ENCODE data around the gene COL27A1. TPM values are rescaled to one million over a fixed set of nuclear protein-coding genes. Genes with fewer than 3 reads are reported as not detected.

Gene COL27A1
- total RNA-seq, 4 donors from 2014 or later, result 2.1 to 9.0 (median 3.8) TPM

GRCh38 chr9:114121227-114122135 lies 33.9 kb upstream of the COL27A1 start:
- H3K36me3 ChIP-seq, result no peaks in the 10 kb centered on the region
- 50 to 79% methylated on average over 2 to 16 of the region's 16 CpGs for WGBS, 2 donors (ENCODE audit: low coverage in 1 of 2)
- TF ChIP-seq POLR2AphosphoS5 (IDR thresholded peaks at IDR 0.05), result no peak
- TF ChIP-seq EP300 (IDR thresholded peaks at IDR 0.05; ENCODE audit: low read depth), result no peak
- no peak for TF ChIP-seq POLR2A (IDR thresholded peaks at IDR 0.05)
- no peak for TF ChIP-seq CTCF (IDR thresholded peaks at IDR 0.05)
- in situ Hi-C loops (cut with MboI; ENCODE audit: low pct_ligation_motif_present in 1 of 4, low pct_unique_long_range_greater_than_20kb in 1 of 4, low sequenced_read_pairs in 3 of 4), result no loop called here
- intact Hi-C loops (cut with DNase I; ENCODE audit: low total_unique reads), result no loop called here
- peaks cover 0 to 5% (median 0%) of the 10 kb centered on the region in 4 donors for H3K4me1 ChIP-seq
- no peak overlapping the region for H3K4me3 ChIP-seq
- H3K27me3 ChIP-seq, result peaks cover 5% of the 10 kb centered on the region
- no peak for DNase-seq
- H3K27ac ChIP-seq, result no peak overlapping the region
- no peaks in the 10 kb centered on the region for H3K9me3 ChIP-seq

- Histone ChIP-seq H3K4me1 (peaks cover 0 to 5% (median 0%) of the 10 kb centered on the region in 4 donors), H3K36me3 (no peaks in the 10 kb centered on the region), H3K27ac (no peak overlapping the region), H3K9me3 (no peaks in the 10 kb centered on the region), H3K4me3 (no peak overlapping the region), H3K27me3 (peaks cover 4% of the 10 kb centered on the region)
- no peak for TF ChIP-seq CTCF (IDR thresholded peaks at IDR 0.05)
- in situ Hi-C loops (cut with MboI; ENCODE audit: low pct_ligation_motif_present in 1 of 4, low pct_unique_long_range_greater_than_20kb in 1 of 4, low sequenced_read_pairs in 3 of 4) (no loop called here), intact Hi-C loops (cut with DNase I; ENCODE audit: low total_unique reads) (no loop called here)
- no peak for DNase-seq
- WGBS, 2 donors (ENCODE audit: low coverage in 1 of 2), result 87 to 100% methylated on average over 1 to 9 of the region's 9 CpGs
Observed at GRCh38 chr9:114122136-114123027, 33.0 kb upstream of the COL27A1 start.

- in situ Hi-C loops (cut with MboI; ENCODE audit: low pct_ligation_motif_present in 1 of 4, low pct_unique_long_range_greater_than_20kb in 1 of 4, low sequenced_read_pairs in 3 of 4) (no loop called here), intact Hi-C loops (cut with DNase I; ENCODE audit: low total_unique reads) (no loop called here)
- no peaks in the 10 kb centered on the region for H3K27me3 ChIP-seq
- TF ChIP-seq CTCF (IDR thresholded peaks at IDR 0.05), result no peak
- TF ChIP-seq POLR2AphosphoS5 (IDR thresholded peaks at IDR 0.05), result no peak
- TF ChIP-seq POLR2A (IDR thresholded peaks at IDR 0.05), result no peak
- no peak for TF ChIP-seq EP300 (IDR thresholded peaks at IDR 0.05; ENCODE audit: low read depth)
- H3K4me1 ChIP-seq, result peaks cover 0 to 5% (median 0%) of the 10 kb centered on the region in 4 donors
- no peaks in the 10 kb centered on the region for H3K36me3 ChIP-seq
- H3K4me3 ChIP-seq, result no peak overlapping the region
- no peak overlapping the region for H3K27ac ChIP-seq
- no peak for DNase-seq
- 79% methylated on average over 9 of the region's 9 CpGs; no CpG with 5 or more reads in 1 of the 2 donors for WGBS, 2 donors (ENCODE audit: low coverage in 1 of 2)
- H3K9me3 ChIP-seq, result no peaks in the 10 kb centered on the region
Observed at GRCh38 chr9:114123031-114123977, 32.0 kb upstream of the COL27A1 start.

Data from transverse colon (tissue), 4 donors.